ENCODE results near the gene SULT2B1.

DNA sequence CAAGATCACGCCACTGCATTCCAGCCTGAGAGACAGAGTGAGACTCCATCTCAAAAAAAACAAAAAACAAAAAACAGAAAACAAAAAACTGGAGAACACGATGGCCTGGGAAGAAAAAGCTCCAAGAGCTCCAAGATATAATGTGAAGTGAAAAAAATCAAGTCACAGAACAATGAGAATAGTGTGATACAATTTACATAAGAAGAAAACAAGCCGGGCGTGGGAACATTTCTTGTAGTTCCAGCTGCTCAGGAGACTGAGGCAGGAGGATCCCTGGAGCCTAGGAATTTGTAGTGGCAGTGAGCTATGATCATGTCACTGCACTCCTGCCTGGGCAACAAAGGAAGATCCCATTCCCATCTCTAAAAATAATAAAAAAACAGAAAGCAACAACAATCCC, 31.8 kb upstream of the SULT2B1 start:
- TF ChIP-seq, protein P1, sequence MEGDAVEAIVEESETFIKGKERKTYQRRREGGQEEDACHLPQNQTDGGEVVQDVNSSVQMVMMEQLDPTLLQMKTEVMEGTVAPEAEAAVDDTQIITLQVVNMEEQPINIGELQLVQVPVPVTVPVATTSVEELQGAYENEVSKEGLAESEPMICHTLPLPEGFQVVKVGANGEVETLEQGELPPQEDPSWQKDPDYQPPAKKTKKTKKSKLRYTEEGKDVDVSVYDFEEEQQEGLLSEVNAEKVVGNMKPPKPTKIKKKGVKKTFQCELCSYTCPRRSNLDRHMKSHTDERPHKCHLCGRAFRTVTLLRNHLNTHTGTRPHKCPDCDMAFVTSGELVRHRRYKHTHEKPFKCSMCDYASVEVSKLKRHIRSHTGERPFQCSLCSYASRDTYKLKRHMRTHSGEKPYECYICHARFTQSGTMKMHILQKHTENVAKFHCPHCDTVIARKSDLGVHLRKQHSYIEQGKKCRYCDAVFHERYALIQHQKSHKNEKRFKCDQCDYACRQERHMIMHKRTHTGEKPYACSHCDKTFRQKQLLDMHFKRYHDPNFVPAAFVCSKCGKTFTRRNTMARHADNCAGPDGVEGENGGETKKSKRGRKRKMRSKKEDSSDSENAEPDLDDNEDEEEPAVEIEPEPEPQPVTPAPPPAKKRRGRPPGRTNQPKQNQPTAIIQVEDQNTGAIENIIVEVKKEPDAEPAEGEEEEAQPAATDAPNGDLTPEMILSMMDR (IDR thresholded peaks at IDR 0.05), result no peak
- TF ChIP-seq EZH2 (IDR thresholded peaks at IDR 0.05), result no peak
- no peak for TF ChIP-seq EZH2phosphoT487 (IDR thresholded peaks at IDR 0.05)
